D721Med (cell line): ENCODE data around the gene JAKMIP1.

Source experiments
- DNase-seq: peaks from one replicate; pipeline ENCODE4 v3.0.0; 2011; ENCODE audit warnings: low spot score; ENCODE audit not compliant: insufficient read length
- FAIRE-seq: peaks from 2 replicates; lab custom pipeline; 2011; peaks lifted over from hg19 to GRCh38; lab: Jason Lieb, UNC
- TF ChIP-seq, protein P1 (sequence below): IDR thresholded peaks from 2 replicates; pipeline ENCODE4 v1.5.1; 2012; ENCODE audit warnings: mild to moderate bottlenecking, control low read depth; ENCODE audit not compliant: insufficient read depth; ENCODE audit errors: missing control alignments

Gene JAKMIP1

DNA sequence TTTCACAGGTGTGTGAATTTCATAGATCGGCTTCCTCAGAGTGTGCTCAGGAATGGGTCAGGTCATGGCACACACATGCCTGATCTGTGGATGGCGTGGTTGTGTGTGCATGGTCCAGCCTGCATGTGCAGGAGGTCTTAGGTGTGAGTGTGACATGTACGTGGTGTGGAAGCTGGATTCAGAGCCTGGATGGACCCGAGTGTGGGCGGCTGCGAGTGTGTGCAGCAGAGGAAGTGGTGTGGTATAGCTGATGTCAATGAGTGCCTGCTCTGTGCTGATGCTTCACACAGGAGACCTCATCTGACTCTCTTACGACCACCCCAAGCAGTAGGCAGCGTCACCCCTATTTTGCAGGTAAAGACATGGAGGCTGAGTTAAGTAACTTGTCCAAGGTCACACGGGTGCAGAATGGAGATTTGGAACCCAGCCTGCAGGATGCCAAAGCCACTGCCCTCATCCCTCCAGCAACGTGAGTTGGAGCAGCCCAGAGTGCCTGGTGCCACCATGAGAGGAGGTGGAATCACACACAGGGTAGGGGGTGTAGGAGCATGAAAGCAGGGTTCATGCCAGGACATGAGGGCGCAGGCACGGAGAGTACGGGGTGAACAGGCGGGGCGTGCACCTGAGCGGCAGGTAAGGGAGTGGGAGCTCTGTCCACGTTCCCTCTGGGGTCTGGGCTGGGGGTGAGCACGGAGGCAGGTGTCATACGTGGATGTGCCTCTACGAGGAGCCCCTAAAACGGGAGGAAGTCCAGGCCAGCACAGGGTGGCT, 157.9 kb downstream of the JAKMIP1 start:
- no peak for DNase-seq
- TF ChIP-seq, protein P1, sequence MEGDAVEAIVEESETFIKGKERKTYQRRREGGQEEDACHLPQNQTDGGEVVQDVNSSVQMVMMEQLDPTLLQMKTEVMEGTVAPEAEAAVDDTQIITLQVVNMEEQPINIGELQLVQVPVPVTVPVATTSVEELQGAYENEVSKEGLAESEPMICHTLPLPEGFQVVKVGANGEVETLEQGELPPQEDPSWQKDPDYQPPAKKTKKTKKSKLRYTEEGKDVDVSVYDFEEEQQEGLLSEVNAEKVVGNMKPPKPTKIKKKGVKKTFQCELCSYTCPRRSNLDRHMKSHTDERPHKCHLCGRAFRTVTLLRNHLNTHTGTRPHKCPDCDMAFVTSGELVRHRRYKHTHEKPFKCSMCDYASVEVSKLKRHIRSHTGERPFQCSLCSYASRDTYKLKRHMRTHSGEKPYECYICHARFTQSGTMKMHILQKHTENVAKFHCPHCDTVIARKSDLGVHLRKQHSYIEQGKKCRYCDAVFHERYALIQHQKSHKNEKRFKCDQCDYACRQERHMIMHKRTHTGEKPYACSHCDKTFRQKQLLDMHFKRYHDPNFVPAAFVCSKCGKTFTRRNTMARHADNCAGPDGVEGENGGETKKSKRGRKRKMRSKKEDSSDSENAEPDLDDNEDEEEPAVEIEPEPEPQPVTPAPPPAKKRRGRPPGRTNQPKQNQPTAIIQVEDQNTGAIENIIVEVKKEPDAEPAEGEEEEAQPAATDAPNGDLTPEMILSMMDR: no peak
- FAIRE-seq: no peak

DNA sequence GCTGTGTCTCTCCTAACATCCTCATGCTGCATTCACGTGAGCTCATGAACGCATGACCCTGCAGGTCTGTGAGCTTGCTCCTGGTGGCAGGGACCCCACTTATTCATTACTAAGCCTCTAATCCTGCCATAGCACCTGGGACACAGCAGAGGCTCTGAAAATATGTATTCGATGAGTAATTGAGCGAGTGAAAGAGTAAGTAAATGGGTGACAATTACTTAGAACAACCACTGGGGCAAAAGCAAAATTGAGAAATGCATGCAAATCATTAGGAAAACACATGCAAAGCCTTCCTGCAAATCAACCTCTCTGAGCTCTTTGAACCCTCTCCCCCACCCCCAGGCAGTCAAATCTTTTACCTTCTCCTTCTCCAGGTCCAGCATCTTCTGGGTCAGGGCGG, 158.5 kb downstream of the JAKMIP1 start:
- FAIRE-seq (no peak), DNase-seq (no peak)
- TF ChIP-seq, protein P1: no peak

DNA sequence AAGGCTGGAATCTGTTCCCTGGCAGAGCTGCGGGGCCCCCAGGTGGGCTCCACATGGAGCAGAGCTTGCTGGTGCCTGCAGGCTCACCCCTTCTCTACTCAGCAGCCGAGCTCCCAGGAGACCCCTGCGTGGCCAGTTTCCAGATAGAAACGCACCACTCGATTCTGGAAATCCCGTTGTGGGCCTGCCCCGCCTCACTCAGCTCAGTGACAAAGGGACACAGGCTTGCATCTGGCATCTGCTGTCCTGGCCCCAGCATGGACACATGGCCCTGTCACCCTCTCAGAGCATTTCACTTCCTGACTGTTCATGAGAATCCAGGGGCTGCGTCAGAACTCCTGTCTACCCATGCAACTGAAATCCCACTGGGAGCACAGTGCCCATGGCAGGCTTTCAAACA, 161.6 kb downstream of the JAKMIP1 start:
- DNase-seq (no peak), FAIRE-seq (no peak)
- TF ChIP-seq, protein P1: no peak

DNA sequence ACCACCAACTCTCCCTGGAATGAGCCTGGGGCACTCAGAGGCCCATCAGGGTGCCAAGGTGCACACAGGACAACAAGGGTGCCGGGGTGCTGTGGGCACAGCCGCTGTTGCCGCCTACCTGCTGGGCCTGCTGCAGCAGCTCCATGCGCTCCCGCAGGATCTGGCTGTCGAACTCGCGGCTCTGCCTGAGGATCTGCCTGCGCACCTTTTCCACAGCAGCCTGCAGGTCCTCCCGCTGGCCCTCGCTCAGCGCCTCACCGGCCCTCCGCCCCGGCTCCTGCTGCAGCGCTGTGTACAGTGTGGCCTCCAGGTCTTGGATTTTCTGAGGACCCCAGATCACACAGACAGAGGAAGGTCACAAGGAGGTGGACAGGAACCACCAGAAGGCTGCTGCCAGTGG, 164.6 kb downstream of the JAKMIP1 start:
- FAIRE-seq: no peak
- TF ChIP-seq, protein P1: no peak
- DNase-seq: no peak

DNA sequence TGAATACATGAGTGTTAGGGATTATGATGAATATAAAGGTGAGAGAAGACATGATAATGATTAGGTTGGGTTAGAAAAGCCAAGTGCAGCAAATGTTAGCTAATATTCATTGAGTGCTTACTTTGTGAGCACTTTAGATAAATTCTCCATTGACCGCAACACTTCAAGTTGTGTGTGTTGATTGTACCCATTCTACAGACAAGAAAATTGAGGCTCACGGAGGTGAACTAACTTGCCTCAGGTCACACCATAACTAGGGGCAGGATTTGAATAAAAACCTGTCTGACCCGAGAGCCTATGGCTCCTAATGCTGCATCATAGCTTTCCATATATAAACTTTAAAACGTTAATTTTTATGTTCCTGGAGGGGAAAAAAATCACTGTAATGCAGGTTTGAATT, 167.0 kb downstream of the JAKMIP1 start:
- FAIRE-seq: no peak

DNA sequence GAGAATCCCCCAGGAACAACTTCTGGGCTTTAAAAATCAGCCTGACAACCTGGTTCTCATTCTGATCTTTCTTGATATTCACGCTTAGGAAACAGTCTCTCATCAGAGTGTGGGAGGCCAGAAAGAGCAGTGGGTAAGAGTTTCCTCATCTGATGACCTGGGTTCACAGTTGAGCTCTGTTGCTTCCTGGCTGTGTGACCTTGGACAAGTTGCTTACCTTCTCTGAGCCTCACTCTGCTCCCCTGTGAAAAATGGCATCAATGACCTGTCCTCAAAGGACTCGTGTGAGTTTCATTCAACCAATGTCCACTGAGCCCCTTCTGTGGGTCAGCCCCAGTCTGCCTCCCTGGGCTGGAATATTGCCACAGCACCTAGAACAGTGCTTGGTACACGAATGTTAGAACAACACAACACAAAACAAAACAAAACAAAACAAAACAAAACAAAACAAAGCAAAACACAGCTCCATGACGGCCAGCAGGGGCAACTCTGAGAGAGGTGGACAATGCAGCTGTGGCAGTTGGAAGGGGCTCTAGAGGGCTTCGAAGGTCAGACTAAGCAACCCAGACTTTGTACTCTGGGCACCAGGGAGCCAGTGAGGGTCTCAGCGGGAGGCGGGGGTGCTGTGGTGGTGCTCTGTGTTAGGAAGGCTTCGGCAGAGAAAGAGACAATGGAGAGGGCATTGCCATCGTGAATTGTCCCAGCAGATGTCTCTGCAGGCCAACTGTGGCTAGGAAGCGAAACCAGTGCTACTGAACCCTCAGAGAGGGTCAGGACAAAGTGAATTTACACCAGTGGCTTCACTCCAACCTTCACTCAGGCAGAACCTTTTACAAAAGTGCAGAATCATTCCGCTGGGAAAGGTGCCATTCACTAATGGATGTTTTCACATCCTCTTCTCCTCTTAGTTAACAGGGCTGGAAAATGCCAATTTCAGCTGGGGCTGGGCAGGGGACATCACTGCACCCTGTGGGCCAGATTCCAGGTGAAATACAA, 167.8 kb downstream of the JAKMIP1 start:
- no peak for DNase-seq
- TF ChIP-seq, protein P1: no peak
- no peak for FAIRE-seq

More for the DNA sequence above, 167.0 kb downstream of the JAKMIP1 start:
- TF ChIP-seq, protein P1: no peak
- DNase-seq: no peak
